Lower leg skin (tissue), 3 donors: Measurements from ENCODE around the gene SPATS1.

ENCODE experiments used
- CTCF ChIP-seq, 3 donors: fragments of 450-650 bp; IDR thresholded peaks; one replicate each; pipeline ENCODE4 v1.5.1; 2016; ENCODE audit warnings: antibody characterized with exemption in 3 of 3, mild to moderate bottlenecking in 3 of 3, moderate library complexity in 2 of 3
- POLR2A ChIP-seq, 2 donors: fragments of 450-650 bp; IDR thresholded peaks; one replicate each; pipeline ENCODE4 v1.6.1; 2016 to 2017; ENCODE audit warnings: antibody characterized with exemption in 2 of 2, mild to moderate bottlenecking in 1 of 2, moderate library complexity in 1 of 2

GRCh38 chr6:44356487-44356886 is 14.0 kb downstream of the SPATS1 start:
- no peak for TF ChIP-seq CTCF (IDR thresholded peaks at IDR 0.05)
- TF ChIP-seq POLR2A (IDR thresholded peaks at IDR 0.05), result no peak
